ENCODE results near the gene PTPRG.

PTPRG gene

GRCh38 chr3:62261736-62262135 is 700.4 kb downstream of the PTPRG start:
- Histone ChIP-seq H3K27me3 (ENCODE audit: insufficient read depth, low read depth) (no peaks in the 10 kb centered on the region), H3K4me3 (IDR thresholded peaks at IDR 0.05; ENCODE audit: insufficient read depth, low read depth, low read length) (no peak overlapping the region), H3K4me1 (ENCODE audit: low read depth, poor library complexity, severe bottlenecking) (no peaks in the 10 kb centered on the region), H3K27ac (no peak overlapping the region), H2AFZ (ENCODE audit: low read depth) (no peak overlapping the region), H3K9ac (no peak overlapping the region), H4K20me1 (ENCODE audit: insufficient read depth) (no peaks in the 10 kb centered on the region), H3K79me2 (ENCODE audit: insufficient read depth, low read depth) (no peaks in the 10 kb centered on the region), H3K36me3 (ENCODE audit: insufficient read depth) (no peaks in the 10 kb centered on the region), H3K4me2 (no peak overlapping the region)
- TF ChIP-seq CTCF (conservative IDR thresholded peaks at IDR 0.05; ENCODE audit: low read depth, low read length) = no peak

- no peaks in the 10 kb centered on the region for H4K20me1 ChIP-seq (ENCODE audit: insufficient read depth)
- H3K79me2 ChIP-seq (ENCODE audit: insufficient read depth, low read depth) = no peaks in the 10 kb centered on the region
- no peak overlapping the region for H3K4me3 ChIP-seq (IDR thresholded peaks at IDR 0.05; ENCODE audit: insufficient read depth, low read depth, low read length)
- no peaks in the 10 kb centered on the region for H3K36me3 ChIP-seq (ENCODE audit: insufficient read depth)
- H3K27ac ChIP-seq = no peak overlapping the region
- TF ChIP-seq CTCF (conservative IDR thresholded peaks at IDR 0.05; ENCODE audit: low read depth, low read length) = no peak
- H2AFZ ChIP-seq (ENCODE audit: low read depth) = no peak overlapping the region
- H3K4me2 ChIP-seq = no peak overlapping the region
- H3K4me1 ChIP-seq (ENCODE audit: low read depth, poor library complexity, severe bottlenecking) = no peaks in the 10 kb centered on the region
- H3K27me3 ChIP-seq (ENCODE audit: insufficient read depth, low read depth) = no peaks in the 10 kb centered on the region
- H3K9ac ChIP-seq = no peak overlapping the region
Observed at GRCh38 chr3:62265528-62265927, 704.2 kb downstream of the PTPRG start.

- no peak overlapping the region for H3K9ac ChIP-seq
- H4K20me1 ChIP-seq (ENCODE audit: insufficient read depth) = no peaks in the 10 kb centered on the region
- no peak overlapping the region for H3K4me3 ChIP-seq (IDR thresholded peaks at IDR 0.05; ENCODE audit: insufficient read depth, low read depth, low read length)
- H3K4me1 ChIP-seq (ENCODE audit: low read depth, poor library complexity, severe bottlenecking) = no peaks in the 10 kb centered on the region
- no peak for TF ChIP-seq CTCF (conservative IDR thresholded peaks at IDR 0.05; ENCODE audit: low read depth, low read length)
- no peaks in the 10 kb centered on the region for H3K27me3 ChIP-seq (ENCODE audit: insufficient read depth, low read depth)
- H3K36me3 ChIP-seq (ENCODE audit: insufficient read depth) = no peaks in the 10 kb centered on the region
- no peaks in the 10 kb centered on the region for H3K79me2 ChIP-seq (ENCODE audit: insufficient read depth, low read depth)
- H3K27ac ChIP-seq = no peak overlapping the region
- H3K4me2 ChIP-seq = no peak overlapping the region
- H2AFZ ChIP-seq (ENCODE audit: low read depth) = no peak overlapping the region
Observed at GRCh38 chr3:62266668-62267283, 705.4 kb downstream of the PTPRG start.

DNA sequence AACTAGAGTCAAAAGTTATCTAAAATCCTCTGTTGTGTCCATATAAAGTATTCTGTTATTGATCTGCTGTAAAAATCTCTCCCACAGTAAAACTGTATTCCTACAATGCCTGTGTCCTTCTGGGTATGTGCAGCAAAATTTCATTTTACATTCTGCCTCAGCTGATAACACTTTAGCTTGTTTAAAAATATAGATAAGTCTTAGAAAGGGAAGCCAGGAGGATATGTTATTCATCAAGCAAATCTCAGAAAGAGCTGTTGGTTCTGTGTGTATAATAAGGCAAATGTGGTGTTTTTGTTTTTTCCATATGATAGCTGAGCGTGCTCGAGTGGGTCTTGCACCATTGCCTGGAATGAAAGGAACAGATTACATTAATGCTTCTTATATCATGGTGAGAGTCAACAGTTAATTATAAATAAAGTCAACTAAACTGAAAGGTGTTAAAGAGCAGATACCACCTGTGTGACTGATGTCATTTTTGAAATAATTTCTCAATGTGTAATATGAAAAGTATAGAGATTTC is 715.3 kb downstream of the PTPRG start:
- Histone ChIP-seq H2AFZ (ENCODE audit: low read depth) (no peak overlapping the region), H3K4me3 (IDR thresholded peaks at IDR 0.05; ENCODE audit: insufficient read depth, low read depth, low read length) (no peak overlapping the region), H4K20me1 (ENCODE audit: insufficient read depth) (no peaks in the 10 kb centered on the region), H3K79me2 (ENCODE audit: insufficient read depth, low read depth) (no peaks in the 10 kb centered on the region), H3K36me3 (ENCODE audit: insufficient read depth) (no peaks in the 10 kb centered on the region), H3K4me1 (ENCODE audit: low read depth, poor library complexity, severe bottlenecking) (no peaks in the 10 kb centered on the region), H3K4me2 (no peak overlapping the region), H3K27me3 (ENCODE audit: insufficient read depth, low read depth) (no peaks in the 10 kb centered on the region), H3K9ac (no peak overlapping the region), H3K27ac (no peak overlapping the region)
- no peak for TF ChIP-seq CTCF (conservative IDR thresholded peaks at IDR 0.05; ENCODE audit: low read depth, low read length)
